ENCODE data around the gene ADGRG7. TPM values are rescaled to one million over a fixed set of nuclear protein-coding genes. Genes with fewer than 3 reads are reported as not detected.

The ADGRG7 gene
- total and polyA plus RNA-seq, 2 of the 13 experiments (the other 11 are each of a cell fraction or from before 2014, with no cell fraction given) = not detected

- DNase-seq (ENCODE audit: low spot score) (no peak), FAIRE-seq (no peak), ATAC-seq (no peak)
- H3K4me2 ChIP-seq (ENCODE audit: low read depth, low read length) = peak overlapping the region; percentile 30; the same call in 1 of the 2 replicates
- H4K20me1 ChIP-seq (ENCODE audit: insufficient read depth, low read length) = no peaks in the 10 kb centered on the region
- no peaks in the 10 kb centered on the region for H3K36me3 ChIP-seq (replicated peaks in 1 of 2; ENCODE audit: control insufficient read depth in 1 of 2, insufficient read depth in 2 of 2, low read length in 2 of 2)
- ChIA-PET CTCF (ENCODE audit: low intra/inter-chr PET ratio, low total read pairs) (no interaction called here), POLR2A (interaction anchor here (1.1 kb wide), 1 partner anchor 10 kb away, joined by 3 read pairs; the partner anchor contains the start of gene TFG)
- no peak overlapping the region for H3K4me3 ChIP-seq (replicated peaks in 1 of 3; ENCODE audit: insufficient read depth in 1 of 3, low read depth in 2 of 3, low read length in 3 of 3)
- peaks cover 43% of the 10 kb centered on the region for H3K4me1 ChIP-seq (ENCODE audit: insufficient read depth, low read length)
- H2AFZ ChIP-seq (ENCODE audit: low read length) = no peak overlapping the region
- H3K9ac ChIP-seq (ENCODE audit: insufficient read depth, low read depth, low read length) = no peak overlapping the region
- H3K79me2 ChIP-seq (ENCODE audit: insufficient read depth, low read length) = no peaks in the 10 kb centered on the region
- intact Hi-C loops (cut with micrococcal nuclease; ENCODE audit: unreplicated experiment) (loop anchor here (10.0 kb wide), 1 partner anchor 64 kb away; no protein-coding TSS in a partner anchor), in situ Hi-C loops (cut with HindIII; ENCODE audit: extremely low pct_ligation_motif_present, low pct_unique_long_range_greater_than_20kb) (no loop called here)
- peaks cover 2 to 9% of the 10 kb centered on the region in 2 experiments; a peak in 1 of 5 replicates for H3K27me3 ChIP-seq (ENCODE audit: control insufficient read depth in 1 of 2, insufficient read depth in 2 of 2, low read length in 2 of 2)
- H3K27ac ChIP-seq (ENCODE audit: extremely low read length, insufficient read depth, low read length) = no peak overlapping the region
- no peaks in the 10 kb centered on the region for H3K9me3 ChIP-seq (ENCODE audit: low read length)
- BruUV-seq (replicated peaks) = no TSS peak
- WGBS (ENCODE audit: low lambda C conversion rate) = 5% methylated on average over 3 of the region's 3 CpGs
- TF ChIP-seq ZNF850 (CRISPR knock-in tag; conservative IDR thresholded peaks at IDR 0.05) (no peak), CBX5 (CRISPR knock-in tag; IDR thresholded peaks at IDR 0.05; ENCODE audit: borderline replicate concordance) (no peak), EP300 (IDR thresholded peaks at IDR 0.05; ENCODE audit: low read depth in 2 of 2, low read length in 2 of 2) (no peak), EP300 (CRISPR knock-in tag; IDR thresholded peaks at IDR 0.05; ENCODE audit: borderline replicate concordance) (no peak), SNAPC2 (CRISPR knock-in tag; IDR thresholded peaks at IDR 0.05) (no peak), ZFP36 (IDR thresholded peaks at IDR 0.05; ENCODE audit: borderline replicate concordance, low read depth, low read length, partially characterized antibody) (no peak), ZZZ3 (CRISPR knock-in tag; IDR thresholded peaks at IDR 0.05; ENCODE audit: borderline replicate concordance) (no peak), TEAD2 (CRISPR knock-in tag; IDR thresholded peaks at IDR 0.05) (no peak), SRSF4 (IDR thresholded peaks at IDR 0.05; ENCODE audit: low read depth, low read length, poor library complexity, severe bottlenecking) (no peak), MIER3 (CRISPR knock-in tag; IDR thresholded peaks at IDR 0.05; ENCODE audit: borderline replicate concordance) (no peak), PITX1 (CRISPR knock-in tag; IDR thresholded peaks at IDR 0.05) (no peak), SKIL (CRISPR knock-in tag; IDR thresholded peaks at IDR 0.05; ENCODE audit: borderline replicate concordance) (no peak), ZNF777 (CRISPR knock-in tag; IDR thresholded peaks at IDR 0.05) (no peak), TEAD3 (CRISPR knock-in tag; optimal IDR thresholded peaks at IDR 0.05; ENCODE audit: borderline replicate concordance) (no peak), GPN1 (CRISPR knock-in tag; IDR thresholded peaks at IDR 0.05; ENCODE audit: borderline replicate concordance) (no peak), ZNF225 (CRISPR knock-in tag; IDR thresholded peaks at IDR 0.05) (no peak), KLF16 (CRISPR knock-in tag; IDR thresholded peaks at IDR 0.05) (no peak), RARG (CRISPR knock-in tag; IDR thresholded peaks at IDR 0.05; ENCODE audit: low read depth) (no peak)
- TF ChIP-seq, protein P1, sequence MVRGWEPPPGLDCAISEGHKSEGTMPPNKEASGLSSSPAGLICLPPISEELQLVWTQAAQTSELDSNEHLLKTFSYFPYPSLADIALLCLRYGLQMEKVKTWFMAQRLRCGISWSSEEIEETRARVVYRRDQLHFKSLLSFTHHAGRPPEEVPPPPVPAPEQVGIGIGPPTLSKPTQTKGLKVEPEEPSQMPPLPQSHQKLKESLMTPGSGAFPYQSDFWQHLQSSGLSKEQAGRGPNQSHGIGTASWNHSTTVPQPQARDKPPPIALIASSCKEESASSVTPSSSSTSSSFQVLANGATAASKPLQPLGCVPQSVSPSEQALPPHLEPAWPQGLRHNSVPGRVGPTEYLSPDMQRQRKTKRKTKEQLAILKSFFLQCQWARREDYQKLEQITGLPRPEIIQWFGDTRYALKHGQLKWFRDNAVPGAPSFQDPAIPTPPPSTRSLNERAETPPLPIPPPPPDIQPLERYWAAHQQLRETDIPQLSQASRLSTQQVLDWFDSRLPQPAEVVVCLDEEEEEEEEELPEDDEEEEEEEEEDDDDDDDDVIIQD (CRISPR knock-in tag; IDR thresholded peaks at IDR 0.05; ENCODE audit: low read depth) = no peak
Observed at GRCh38 chr3:100698736-100699135, 89.3 kb downstream of the ADGRG7 start.
